DOHH2 (cell line): ENCODE measurements around the gene RBBP8NL.

Experiments used
- H3F3A ChIP-seq: fragments of 200-600 bp; sonication (generic), shearing (Covaris generic); 2 replicates; pipeline ENCODE4 v1.6.0; 2016; ENCODE audit warnings: antibody characterized with exemption, mild to moderate bottlenecking; ENCODE audit not compliant: control insufficient read depth, insufficient read depth
- H3K27ac ChIP-seq: fragments of 200-600 bp; sonication (generic); 2 replicates; pipeline ENCODE4 v1.5.1; 2014; ENCODE audit warnings: low read depth, mild to moderate bottlenecking, low read length, moderate library complexity
- H3K27me3 ChIP-seq: fragments of 200-600 bp; sonication (generic); 2 replicates; pipeline ENCODE4 v1.6.1; 2014; ENCODE audit warnings: mild to moderate bottlenecking, low read length, mixed read lengths; ENCODE audit not compliant: control insufficient read depth
- H3K36me3 ChIP-seq: fragments of 200-600 bp; sonication (generic); 2 replicates; pipeline ENCODE4 v1.6.1; 2014; ENCODE audit warnings: mild to moderate bottlenecking, low read length, moderate library complexity, mixed read lengths; ENCODE audit not compliant: control insufficient read depth
- H3K4me1 ChIP-seq: fragments of 200-600 bp; sonication (generic); 2 replicates; pipeline ENCODE4 v1.6.1; 2014; ENCODE audit warnings: mild to moderate bottlenecking, low read length, mixed read lengths; ENCODE audit not compliant: control insufficient read depth
- H3K4me2 ChIP-seq: fragments of 200-600 bp; sonication (generic); 2 replicates; pipeline ENCODE4 v1.6.0; 2014; ENCODE audit warnings: mild to moderate bottlenecking, low read length, moderate library complexity
- H3K4me3 ChIP-seq: fragments of 200-600 bp; sonication (generic); 2 replicates; pipeline ENCODE4 v1.5.1; 2014; ENCODE audit warnings: mild to moderate bottlenecking, low read length, mixed read lengths
- H3K79me2 ChIP-seq: fragments of 200-600 bp; sonication (generic); 2 replicates; pipeline ENCODE4 v1.6.1; 2014; ENCODE audit warnings: mild to moderate bottlenecking, low read length, mixed read lengths; ENCODE audit not compliant: control insufficient read depth
- H3K9me2 ChIP-seq: fragments of 200-600 bp; sonication (generic); replicated peaks from 2 replicates; pipeline ENCODE4 v1.6.1; 2014; ENCODE audit warnings: mild to moderate bottlenecking, low read length, mixed read lengths; ENCODE audit not compliant: control insufficient read depth
- H3K9me3 ChIP-seq: fragments of 200-600 bp; sonication (generic); 2 replicates; pipeline ENCODE4 v1.6.1; 2014; ENCODE audit warnings: antibody characterized with exemption, low read length, mixed read lengths; ENCODE audit not compliant: control insufficient read depth, insufficient read depth
- H4K20me1 ChIP-seq: fragments of 200-600 bp; sonication (generic); 2 replicates; pipeline ENCODE4 v1.6.0; 2014; ENCODE audit warnings: low read depth, mild to moderate bottlenecking, antibody characterized with exemption, low read length, moderate library complexity; ENCODE audit not compliant: control insufficient read depth, insufficient read depth
- CTCF ChIP-seq: fragments of 200-600 bp; sonication (generic); IDR thresholded peaks from one replicate; pipeline ENCODE4 v1.5.1; 2014; ENCODE audit warnings: antibody characterized with exemption, mild to moderate bottlenecking, low read depth, low read length; ENCODE audit not compliant: poor library complexity, severe bottlenecking
- EZH2phosphoT487 ChIP-seq: fragments of 200-600 bp; sonication (generic); IDR thresholded peaks from 2 replicates; pipeline ENCODE4 v1.6.1; 2017; ENCODE audit warnings: borderline replicate concordance, mild to moderate bottlenecking, antibody characterized with exemption, low read length, moderate library complexity, mixed read lengths

RBBP8NL gene

GRCh38 chr20:62365814-62366369 is 61.4 kb downstream of the RBBP8NL start:
- Histone ChIP-seq H3K9me3 (no peaks in the 10 kb centered on the region), H3K79me2 (peaks cover 22% of the 10 kb centered on the region), H3K27ac (0 out of 2 replicates have a peak overlapping the region, but pooled peaks have one; percentile 22), H3F3A (peaks cover 9% of the 10 kb centered on the region; the same call in 1 of the 2 replicates), H3K4me1 (peaks cover 38% of the 10 kb centered on the region), H3K4me2 (peak overlapping the region; percentile 92), H3K36me3 (no peaks in the 10 kb centered on the region), H3K4me3 (peak overlapping the region; percentile 84), H4K20me1 (peaks cover 6% of the 10 kb centered on the region; the same call in 1 of the 2 replicates), H3K27me3 (peaks cover 34% of the 10 kb centered on the region), H3K9me2 (no peaks in the 10 kb centered on the region)
- TF ChIP-seq EZH2phosphoT487: no peak
- TF ChIP-seq CTCF: no peak

- H3F3A ChIP-seq: peaks cover 9% of the 10 kb centered on the region; the same call in 1 of the 2 replicates
- H3K9me2 ChIP-seq: no peaks in the 10 kb centered on the region
- H3K27ac ChIP-seq: no peak overlapping the region
- TF ChIP-seq EZH2phosphoT487: no peak
- no peak for TF ChIP-seq CTCF
- peaks cover 38% of the 10 kb centered on the region for H3K4me1 ChIP-seq
- peak overlapping the region; percentile 92 for H3K4me2 ChIP-seq
- H3K4me3 ChIP-seq: peak overlapping the region; percentile 84
- peaks cover 6% of the 10 kb centered on the region; the same call in 1 of the 2 replicates for H4K20me1 ChIP-seq
- peaks cover 27% of the 10 kb centered on the region for H3K27me3 ChIP-seq
- H3K36me3 ChIP-seq: no peaks in the 10 kb centered on the region
- H3K79me2 ChIP-seq: peaks cover 22% of the 10 kb centered on the region
- no peaks in the 10 kb centered on the region for H3K9me3 ChIP-seq
Observed at GRCh38 chr20:62364911-62365736, 62.2 kb downstream of the RBBP8NL start.

- Histone ChIP-seq H3K4me3 (no peak overlapping the region), H3F3A (peaks cover 9% of the 10 kb centered on the region; the same call in 1 of the 2 replicates), H3K4me1 (peaks cover 40% of the 10 kb centered on the region), H3K4me2 (no peak overlapping the region), H3K79me2 (peaks cover 22% of the 10 kb centered on the region), H3K9me3 (no peaks in the 10 kb centered on the region), H4K20me1 (peaks cover 6% of the 10 kb centered on the region; the same call in 1 of the 2 replicates), H3K27me3 (peaks cover 18% of the 10 kb centered on the region), H3K27ac (no peak overlapping the region), H3K36me3 (no peaks in the 10 kb centered on the region), H3K9me2 (no peaks in the 10 kb centered on the region)
- no peak for TF ChIP-seq CTCF
- TF ChIP-seq EZH2phosphoT487: no peak
Observed at GRCh38 chr20:62363920-62364851, 63.2 kb downstream of the RBBP8NL start.
